ENCODE data around the gene DCAF15. TPM values are rescaled to one million over a fixed set of nuclear protein-coding genes. Genes with fewer than 3 reads are reported as not detected.

DCAF15 gene
- total RNA-seq, 4 donors from 2014 or later = 9.5 to 19.6 (median 11.6) TPM

GRCh38 chr19:13930402-13930801 lies 21.9 kb upstream of the DCAF15 start:
- Histone ChIP-seq H3K4me3 (replicated peaks in 1 of 3) (no peak overlapping the region), H3K36me3 (peaks cover 0 to 14% of the 10 kb centered on the region in 2 donors), H3K27me3 (peaks cover 1% of the 10 kb centered on the region), H3K4me1 (no peaks in the 10 kb centered on the region), H3K9me3 (no peaks in the 10 kb centered on the region), H3K27ac (no peak overlapping the region)
- no peak for DNase-seq
- intact Hi-C loops (cut with DNase I) = no loop called here
- TF ChIP-seq POLR2A (IDR thresholded peaks at IDR 0.05) (no peak), CTCF (IDR thresholded peaks at IDR 0.05) (no peak)
- 94% methylated on average over 2 to 6 of the region's 17 CpGs for WGBS, 2 donors

- H3K9me3 ChIP-seq = no peaks in the 10 kb centered on the region
These were observed 20.7 kb upstream of the DCAF15 start for GRCh38 chr19:13931391-13932148.

DNA sequence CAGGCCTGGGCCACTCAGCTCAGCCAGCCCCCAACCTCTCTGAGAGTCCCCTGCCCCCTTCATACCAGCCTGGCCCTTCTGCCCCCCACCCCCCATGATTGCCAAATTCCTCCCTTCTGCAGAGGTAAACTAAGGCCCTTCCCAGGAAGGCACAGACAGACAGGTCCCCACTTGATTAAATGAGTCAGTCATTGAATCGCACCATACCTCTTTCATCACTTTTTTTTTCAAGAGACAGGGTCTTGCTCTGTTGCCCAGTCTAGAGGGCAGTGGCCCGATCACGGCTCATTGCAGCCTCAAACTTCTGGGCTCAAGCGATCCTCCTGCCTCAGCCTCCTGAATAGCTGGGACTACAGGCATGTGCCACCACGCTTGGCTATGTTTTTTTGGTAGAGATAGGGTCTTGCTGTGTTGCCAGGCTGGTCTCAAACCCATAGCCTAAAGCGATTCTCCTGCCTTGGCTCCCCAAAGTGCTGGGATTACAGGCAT lies 20.1 kb upstream of the DCAF15 start:
- 92 to 95% methylated on average over 6 of the region's 6 CpGs for WGBS, 2 donors
- DNase-seq = no peak
- TF ChIP-seq POLR2A (IDR thresholded peaks at IDR 0.05) = no peak
- no peak for TF ChIP-seq CTCF (IDR thresholded peaks at IDR 0.05)
- Histone ChIP-seq H3K27me3 (peaks cover 8% of the 10 kb centered on the region), H3K36me3 (peaks cover 0 to 6% of the 10 kb centered on the region in 2 donors), H3K27ac (no peak overlapping the region), H3K4me3 (replicated peaks in 1 of 3) (no peak overlapping the region), H3K4me1 (no peaks in the 10 kb centered on the region), H3K9me3 (no peaks in the 10 kb centered on the region)
- intact Hi-C loops (cut with DNase I) = no loop called here

More at GRCh38 chr19:13931391-13932148, 20.7 kb upstream of the DCAF15 start:
- intact Hi-C loops (cut with DNase I) = no loop called here
- no peak overlapping the region for H3K27ac ChIP-seq
- H3K27me3 ChIP-seq = peaks cover 8% of the 10 kb centered on the region
- no peak overlapping the region for H3K4me3 ChIP-seq (replicated peaks in 1 of 3)
- WGBS, 2 donors = 88 to 94% methylated on average over 13 to 14 of the region's 30 CpGs
- DNase-seq = no peak
- TF ChIP-seq CTCF (IDR thresholded peaks at IDR 0.05) = no peak
- TF ChIP-seq POLR2A (IDR thresholded peaks at IDR 0.05) = no peak
- H3K4me1 ChIP-seq = no peaks in the 10 kb centered on the region
- H3K36me3 ChIP-seq = peaks cover 0 to 11% of the 10 kb centered on the region in 2 donors

DNA sequence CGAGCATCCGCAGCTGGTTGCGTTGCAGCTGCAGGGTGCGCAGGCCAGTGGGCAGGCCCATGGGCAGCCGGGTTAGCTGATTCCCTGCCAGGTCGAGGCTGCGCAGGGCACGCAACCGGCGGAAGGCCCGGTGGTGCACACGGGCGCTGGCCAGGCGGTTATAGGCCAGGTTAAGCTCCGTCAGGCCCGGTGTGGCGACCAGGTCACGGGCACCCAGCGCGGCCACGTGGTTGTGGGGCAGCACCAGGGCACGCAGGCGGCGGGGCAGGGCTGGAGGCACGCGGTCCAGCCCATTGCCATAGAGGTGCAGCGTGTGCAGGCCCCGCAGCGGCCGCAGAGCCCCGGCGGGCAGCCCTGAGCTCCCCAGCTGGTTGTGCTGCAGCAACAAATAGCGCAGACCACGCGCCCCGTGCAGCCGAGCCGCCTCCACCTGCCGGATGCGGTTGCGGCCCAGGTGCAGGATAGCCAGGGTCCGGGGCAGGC lies 19.4 kb upstream of the DCAF15 start:
- H3K4me1 ChIP-seq = no peaks in the 10 kb centered on the region
- no peaks in the 10 kb centered on the region for H3K9me3 ChIP-seq
- H3K36me3 ChIP-seq = peaks cover 0 to 4% of the 10 kb centered on the region in 2 donors
- 77 to 92% methylated on average over 3 to 32 of the region's 42 CpGs for WGBS, 2 donors
- intact Hi-C loops (cut with DNase I) = no loop called here
- peaks cover 8% of the 10 kb centered on the region for H3K27me3 ChIP-seq
- no peak overlapping the region for H3K27ac ChIP-seq
- no peak overlapping the region for H3K4me3 ChIP-seq (replicated peaks in 1 of 3)
- no peak for DNase-seq
- TF ChIP-seq CTCF (IDR thresholded peaks at IDR 0.05) (no peak), POLR2A (IDR thresholded peaks at IDR 0.05) (no peak)

- Histone ChIP-seq H3K4me3 (replicated peaks in 1 of 3) (no peak overlapping the region), H3K9me3 (no peaks in the 10 kb centered on the region), H3K36me3 (no peaks in the 10 kb centered on the region), H3K27ac (no peak overlapping the region), H3K4me1 (no peaks in the 10 kb centered on the region), H3K27me3 (peaks cover 8% of the 10 kb centered on the region)
- TF ChIP-seq POLR2A (IDR thresholded peaks at IDR 0.05) (no peak), CTCF (IDR thresholded peaks at IDR 0.05) (no peak)
- WGBS, 2 donors = 94 to 96% methylated on average over 2 of the region's 2 CpGs
- intact Hi-C loops (cut with DNase I) = no loop called here
- DNase-seq = no peak
These were observed 17.6 kb upstream of the DCAF15 start for GRCh38 chr19:13934785-13935109.
